SHP77 (cell line): ENCODE data around the gene REX1BD.
"Not testable (repeated sequence)": the region's sequence is repeated elsewhere in the genome, so short reads cannot be mapped to it uniquely, and the experiment has no call there.

Experiments used
- DNase-seq, 2 experiments: peaks; one replicate each; lab custom pipeline; 2025; lab: John Stamatoyannopoulos, UW

The REX1BD gene

DNA sequence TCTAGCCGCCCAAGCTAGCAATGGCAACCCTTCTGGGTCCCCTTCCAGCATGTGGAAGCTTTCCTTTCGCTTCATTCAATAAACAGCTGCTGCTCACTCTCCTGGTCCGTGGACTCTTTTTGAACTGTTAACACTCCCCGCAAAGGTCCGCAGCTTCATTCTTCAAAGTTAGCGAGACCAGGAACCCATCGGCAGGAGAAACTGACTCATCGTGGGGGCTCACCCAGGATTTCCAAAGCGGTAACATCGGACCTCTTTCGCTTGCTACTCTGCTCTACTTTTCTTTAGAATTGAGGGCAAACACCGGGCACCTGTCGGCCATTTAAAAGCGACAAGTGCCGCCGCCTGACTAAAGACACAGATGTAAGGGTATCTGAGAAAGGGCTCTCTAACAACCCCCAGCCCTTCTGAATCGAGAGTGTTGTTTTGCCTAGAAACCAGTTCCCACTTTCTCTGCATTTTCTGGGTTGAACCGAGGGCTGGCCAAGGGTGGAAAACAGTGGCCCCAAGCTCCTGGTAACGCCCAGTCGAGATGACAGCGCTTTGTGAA is 11.2 kb upstream of the REX1BD start:
- DNase-seq = no peak

DNA sequence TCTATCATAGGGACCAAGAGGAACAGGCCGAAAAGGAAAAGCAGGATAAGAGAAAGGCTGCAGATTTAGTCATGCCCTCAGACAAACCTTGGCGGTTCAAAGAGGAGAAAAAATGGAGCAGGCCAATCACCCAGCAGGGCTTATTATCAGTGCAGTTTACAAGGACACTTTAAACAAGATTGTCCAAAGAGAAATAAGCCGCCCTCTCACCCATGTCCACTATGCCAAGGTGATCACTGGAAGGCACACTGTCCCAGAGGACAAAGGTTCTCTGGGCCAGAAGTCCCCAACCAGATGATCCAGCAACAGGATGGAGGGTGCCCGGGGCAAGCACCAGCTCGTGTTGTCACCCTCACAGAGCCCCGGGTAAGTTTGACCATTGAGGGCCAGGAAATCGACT is 8.3 kb upstream of the REX1BD start:
- DNase-seq = no peak

DNA sequence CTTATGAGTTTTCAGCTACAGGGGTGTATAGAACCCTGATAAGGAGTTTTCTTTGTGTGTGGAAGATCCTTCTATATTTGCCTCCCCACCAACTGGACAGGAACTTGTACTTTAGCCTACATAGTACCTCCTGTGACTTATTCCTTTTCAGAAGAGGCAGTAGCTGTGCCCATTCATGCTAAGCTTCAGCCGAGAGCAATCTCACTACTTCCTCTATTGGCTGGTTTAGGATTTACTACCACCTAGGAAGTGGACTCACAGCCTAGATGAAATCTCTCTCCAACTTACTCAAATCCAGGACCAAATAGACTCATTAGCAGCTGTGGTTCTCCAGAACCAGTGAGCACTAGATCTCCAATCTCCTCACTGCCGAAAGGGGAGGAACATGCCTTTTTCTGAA is 2.3 kb upstream of the REX1BD start:
- no peak for DNase-seq

DNA sequence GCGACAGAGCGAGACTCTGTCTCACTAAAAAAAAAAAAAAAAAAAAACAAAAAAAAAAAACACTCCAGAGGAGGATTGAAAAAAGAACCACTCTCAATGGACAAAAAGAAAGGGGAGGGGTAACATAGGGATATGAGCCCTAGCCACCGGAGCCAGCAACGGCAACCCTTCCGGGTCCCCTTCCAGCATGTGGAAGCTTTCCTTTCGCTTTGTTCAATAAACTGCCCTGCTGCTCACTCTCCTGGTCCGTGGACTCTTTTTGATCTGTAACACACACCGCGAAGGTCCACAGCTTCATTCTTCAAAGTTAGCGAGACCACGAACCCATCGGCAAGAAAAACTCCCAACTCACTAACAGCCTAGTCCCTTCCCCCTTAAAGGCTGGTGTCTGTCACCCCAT is 1.0 kb upstream of the REX1BD start:
- DNase-seq = no peak

DNA sequence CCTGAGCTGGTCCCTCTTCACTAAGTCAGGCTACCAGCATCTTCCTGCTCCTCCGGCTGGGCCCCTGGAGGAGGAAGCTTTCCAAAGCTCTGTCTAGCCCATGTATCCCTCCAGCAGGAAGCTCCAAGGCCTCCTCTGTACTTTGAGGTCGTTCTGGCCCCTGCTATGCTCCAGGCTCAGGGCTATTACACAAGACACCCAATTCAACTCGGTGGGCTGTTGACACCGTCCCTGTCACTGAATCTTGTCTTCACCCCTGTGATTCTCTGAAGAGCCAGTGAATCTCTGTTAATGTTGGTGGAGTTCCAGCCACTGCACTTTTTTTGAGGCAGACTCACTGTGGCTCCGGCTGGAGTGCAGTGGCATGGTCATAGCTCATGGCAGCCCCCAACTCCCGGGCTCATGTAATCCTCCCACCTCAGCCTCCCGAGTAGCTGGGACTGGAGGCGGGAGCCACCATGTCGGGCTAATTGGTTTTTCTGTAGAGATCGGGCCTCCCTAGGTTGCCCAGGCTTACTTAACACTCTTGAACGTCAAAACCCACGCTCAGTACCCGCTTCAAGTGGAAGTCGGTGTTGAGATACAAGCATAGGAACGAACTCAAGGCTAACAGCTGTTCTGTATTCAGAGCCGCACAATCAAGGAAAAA is 512 bp upstream of the REX1BD start:
- DNase-seq = no peak

DNA sequence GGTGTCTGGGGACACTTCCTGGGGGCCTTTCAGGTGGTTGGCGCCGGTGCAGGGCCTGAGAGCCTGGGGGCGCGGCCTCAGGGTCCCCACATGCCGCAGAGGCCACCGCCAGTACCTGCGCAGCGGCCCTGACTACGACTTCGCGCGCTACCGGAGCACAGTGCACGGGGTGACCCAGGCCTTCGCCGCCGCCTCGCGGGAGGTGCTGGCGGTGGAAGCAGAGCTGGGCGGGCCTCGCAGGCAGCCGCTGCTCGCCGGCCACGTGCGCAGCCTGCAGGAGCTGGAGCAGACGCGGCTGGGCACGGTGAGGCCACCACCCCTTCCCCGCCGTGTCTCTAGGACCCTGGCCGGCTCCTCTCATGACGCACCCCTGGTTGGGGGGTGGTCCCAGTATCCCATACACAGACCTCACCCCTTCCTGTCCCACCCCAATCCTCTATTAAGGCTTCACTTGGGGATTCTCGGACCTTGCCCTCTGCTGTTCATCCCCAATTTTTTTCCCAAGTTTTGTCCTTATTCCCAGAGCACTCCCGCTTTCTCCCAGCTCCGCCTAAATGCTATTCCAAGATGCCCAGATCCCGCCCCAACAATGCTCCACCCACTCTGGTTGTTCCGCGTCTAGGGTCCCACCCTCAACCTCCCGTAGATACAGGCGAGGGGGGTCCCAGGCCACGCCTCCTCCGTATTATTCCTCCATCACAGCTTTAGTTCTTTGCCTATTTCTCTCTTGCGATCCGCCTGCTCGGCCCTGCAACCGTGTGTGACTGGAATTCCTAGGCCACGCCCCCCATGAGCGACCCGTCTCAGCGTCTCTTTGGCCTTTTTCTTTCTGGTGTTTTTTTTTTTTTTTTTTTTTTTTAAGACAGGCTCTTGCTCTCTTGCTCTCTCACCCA is 1.0 kb downstream of the REX1BD start:
- peak; percentile 90 to 91 for DNase-seq

DNA sequence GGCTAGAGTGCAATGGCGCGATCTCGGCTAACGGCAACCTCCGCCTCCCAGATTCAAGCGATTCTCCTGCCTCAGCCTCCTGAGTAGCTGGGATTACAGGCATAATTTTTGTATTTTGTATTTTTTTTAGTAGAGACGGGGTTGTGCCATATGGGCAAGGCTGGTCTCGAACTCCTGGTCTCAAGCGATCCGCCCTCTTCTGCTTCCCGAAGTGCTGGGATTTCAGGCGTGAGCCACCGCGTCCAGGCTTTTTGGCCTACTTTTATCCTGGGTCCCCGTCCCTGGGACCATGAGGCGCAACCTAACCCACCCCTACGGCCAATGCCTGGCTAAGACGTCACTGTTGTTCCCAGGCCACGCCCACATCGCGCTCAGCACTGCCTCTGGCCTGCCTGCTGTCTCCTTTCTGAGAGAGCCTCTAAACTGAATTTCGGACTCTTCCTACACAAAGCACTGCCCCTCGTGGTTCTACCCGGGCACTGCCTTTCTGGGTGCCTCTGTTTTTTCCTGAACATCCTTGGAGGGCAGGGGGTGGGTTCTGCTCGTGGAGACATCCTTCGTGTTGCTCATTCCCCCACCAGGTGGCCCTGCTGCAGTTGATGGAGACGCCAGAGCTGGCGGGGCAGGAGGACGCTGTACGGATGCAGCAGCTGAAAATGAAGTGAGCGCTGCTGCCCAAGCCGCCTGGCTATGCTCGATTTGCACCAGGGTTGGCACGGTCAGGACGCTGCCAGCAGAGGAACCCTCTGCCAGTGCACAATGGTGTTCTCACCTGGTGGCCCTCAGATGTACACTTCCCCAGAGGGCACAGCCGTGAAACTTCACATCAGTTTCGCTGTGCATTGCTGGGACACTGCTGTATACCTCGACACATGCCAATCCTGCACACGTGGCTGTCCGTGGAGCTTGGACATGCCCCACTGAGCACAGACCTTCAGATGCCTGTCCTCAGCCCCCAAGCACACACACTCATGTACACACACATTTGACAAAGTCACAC is 2.0 kb downstream of the REX1BD start:
- peak; percentile 99 for DNase-seq

DNA sequence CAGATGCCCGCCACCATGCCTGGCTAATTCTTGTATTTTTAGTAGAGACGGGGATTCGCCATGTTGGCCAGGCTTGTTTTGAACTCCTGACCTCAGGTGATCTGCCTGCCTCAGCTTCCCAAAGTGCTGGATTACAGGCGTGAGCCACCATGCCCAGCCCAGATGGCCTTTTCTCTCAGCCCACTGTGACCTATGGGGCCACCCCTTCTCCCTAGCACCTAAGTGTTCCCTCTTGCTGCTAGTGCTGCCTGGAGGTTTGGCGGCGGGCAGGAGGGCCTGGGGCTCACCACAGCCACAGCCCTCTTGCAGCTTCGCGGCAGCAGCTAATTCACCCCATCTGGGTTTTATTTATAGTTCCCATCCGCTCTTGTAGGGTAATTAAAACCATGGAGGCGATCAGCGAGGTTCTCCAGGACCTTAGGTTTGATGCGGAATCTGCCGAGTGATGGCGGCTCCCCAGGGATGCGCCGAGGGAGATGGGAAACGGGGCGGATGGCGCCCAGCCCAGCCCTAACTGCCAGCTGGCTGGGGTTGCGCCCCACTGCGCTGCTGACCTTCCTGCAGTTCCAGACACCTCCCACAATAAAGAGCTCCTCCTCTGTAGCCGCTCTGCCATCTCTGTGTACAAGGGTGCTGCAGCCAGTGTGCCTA is 3.3 kb downstream of the REX1BD start:
- no peak for DNase-seq

DNA sequence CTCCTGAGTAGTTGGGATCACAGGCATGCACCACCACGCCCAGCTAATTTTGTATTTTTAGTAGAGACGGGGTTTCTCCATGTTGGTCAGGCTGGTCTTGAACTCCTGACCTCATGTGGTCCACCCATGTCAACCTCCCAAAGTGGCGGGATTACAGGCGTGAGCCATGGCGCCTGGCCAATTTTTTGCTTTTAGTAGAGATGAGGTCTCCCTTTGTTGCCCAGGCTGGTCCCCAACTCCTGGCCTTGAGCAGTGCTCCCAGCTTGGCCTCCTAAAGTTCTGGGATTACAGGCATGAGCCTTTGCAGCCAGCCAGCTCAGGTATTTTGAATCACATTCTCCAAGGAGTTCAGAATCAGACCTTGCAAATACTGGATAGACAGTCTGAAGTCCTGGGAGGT is 4.1 kb downstream of the REX1BD start:
- DNase-seq = not testable (repeated sequence)

DNA sequence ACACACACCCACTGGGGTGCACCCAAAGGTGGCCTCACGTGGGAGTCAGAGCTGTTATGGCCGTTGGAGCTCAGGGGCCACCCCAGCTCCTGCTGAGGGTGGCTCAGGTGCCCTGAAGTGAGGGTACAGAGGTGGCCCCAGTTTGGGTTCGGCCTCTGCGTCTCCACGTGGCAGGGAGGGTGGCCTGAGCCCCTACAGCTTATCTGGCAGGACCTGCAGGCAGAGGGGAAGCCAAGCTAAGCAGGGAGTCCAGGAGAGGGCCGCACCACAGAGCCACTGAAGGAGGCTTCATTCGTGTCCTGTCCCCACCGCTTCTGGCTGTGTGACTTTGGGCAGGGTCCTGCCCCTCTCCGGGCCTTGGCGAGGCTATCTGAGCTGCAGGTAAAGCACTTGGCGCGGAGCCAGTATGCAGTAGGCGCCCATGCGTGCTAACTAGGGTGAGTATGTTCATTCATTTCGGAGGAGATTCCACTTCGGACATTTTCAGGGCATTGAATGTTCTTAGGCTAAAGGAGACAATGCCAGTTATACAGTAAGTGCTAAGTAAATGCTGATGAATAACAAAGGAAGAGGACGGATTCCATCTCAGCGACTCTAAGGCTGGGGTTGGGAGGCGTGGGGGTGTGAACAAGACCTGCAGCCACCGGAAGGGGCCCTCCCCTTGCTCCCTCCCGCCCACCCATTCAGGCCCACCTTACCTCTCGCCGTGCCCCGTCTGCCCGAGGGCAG is 4.9 kb downstream of the REX1BD start:
- DNase-seq = no peak

DNA sequence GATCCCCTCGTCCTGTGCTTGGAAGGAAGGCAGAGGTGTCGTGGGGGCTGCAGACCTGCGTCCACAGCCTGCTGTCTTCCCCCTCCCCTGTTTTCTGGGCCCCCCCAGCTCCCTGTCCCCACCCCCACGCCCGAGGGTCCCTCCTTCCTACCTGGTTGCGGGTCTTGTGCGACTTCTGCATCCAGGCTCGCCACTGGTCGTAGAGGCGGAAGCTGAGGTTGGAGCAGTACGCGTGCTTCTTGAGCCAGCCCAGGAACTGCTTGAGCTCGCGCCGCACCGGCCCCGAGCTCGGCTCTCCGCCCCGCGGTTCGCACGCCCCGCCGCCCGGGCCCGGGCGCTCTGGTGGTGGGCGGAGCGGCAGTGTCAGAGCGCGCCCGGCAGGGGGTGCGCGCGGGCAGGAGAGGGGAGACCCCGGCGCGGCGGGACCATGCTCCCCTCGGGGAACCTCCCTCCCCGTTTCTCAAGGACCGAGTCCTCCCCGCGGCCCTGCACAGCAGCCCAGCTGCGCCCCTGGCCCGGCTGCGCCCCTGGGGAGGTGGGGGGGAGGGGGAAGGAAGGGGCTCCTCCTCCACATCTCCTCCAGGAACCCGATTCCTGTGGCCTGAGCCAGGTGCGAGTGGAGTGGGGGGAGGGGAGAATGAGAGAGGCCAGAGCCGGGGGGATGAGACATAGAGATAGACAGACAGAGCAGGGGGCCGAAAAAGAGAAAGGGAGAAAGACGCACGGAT is 5.7 kb downstream of the REX1BD start:
- DNase-seq = peak; percentile 65 to 67

DNA sequence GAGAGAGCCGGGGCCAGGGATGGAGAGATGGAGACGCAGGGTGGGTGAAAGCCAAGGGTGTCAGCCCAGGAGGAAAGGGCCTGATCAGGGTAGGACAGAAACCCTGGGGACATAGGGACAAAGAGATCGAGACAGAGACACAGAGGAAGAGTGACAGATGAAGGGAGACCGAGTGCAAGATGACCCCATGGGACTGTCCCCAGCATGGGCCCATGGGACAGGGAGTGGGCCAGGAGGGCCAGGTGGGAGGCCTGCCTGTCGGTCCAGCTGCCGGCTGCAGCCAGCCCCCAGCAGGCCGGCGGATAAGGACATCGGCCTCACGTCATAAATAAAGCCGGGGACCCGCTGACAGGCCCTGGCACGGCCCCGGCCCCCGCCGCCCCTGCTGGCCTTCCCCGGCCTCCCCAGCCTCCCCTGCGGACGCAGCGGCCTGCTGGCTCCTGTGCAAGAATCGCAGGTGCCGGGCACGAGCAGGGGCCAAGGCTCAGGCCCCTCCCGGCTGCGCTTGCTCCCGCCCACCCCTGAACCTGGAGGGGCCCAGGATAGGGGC is 6.3 kb downstream of the REX1BD start:
- peak; percentile 37 to 58 for DNase-seq

DNA sequence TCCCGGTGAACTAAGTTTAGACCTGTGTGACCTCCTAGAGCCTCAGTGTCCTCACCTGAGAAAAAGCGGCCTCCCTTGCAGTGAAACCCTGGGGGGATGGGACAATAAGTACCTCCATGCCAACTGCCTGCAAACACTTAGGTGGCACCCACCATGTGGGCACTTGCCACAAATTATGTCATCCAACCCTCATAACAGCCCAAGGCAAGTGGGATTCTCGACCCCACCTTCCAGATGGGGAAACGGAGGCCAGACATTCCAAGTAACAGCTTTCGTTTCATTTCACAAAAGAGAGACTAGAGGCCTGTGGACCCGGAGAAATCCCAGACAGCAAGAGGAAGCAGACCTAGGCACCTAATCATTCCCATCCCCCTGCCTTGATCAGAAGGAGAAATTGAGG is 6.9 kb downstream of the REX1BD start:
- no peak for DNase-seq

DNA sequence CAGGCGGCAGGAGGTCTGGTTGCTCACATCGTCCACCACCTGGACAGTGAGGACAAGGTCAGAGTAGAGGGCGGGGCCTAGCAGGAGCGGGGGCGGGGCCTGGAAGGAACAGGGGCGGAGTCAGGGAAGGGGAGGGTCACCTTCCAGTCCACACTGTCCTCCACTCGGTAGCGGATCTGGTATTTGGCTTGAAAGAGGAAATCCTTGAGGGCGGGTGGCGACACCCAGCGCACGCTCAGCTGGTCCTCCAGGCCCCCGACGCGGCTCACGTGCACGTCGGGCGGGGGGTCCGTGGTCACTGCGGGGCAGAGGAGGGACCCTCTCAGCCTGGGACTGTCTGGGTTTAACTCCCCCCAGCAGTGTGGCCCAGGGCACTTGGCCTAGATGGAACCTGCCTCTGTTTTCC is 8.2 kb downstream of the REX1BD start:
- peak; percentile 84 to 85 for DNase-seq

DNA sequence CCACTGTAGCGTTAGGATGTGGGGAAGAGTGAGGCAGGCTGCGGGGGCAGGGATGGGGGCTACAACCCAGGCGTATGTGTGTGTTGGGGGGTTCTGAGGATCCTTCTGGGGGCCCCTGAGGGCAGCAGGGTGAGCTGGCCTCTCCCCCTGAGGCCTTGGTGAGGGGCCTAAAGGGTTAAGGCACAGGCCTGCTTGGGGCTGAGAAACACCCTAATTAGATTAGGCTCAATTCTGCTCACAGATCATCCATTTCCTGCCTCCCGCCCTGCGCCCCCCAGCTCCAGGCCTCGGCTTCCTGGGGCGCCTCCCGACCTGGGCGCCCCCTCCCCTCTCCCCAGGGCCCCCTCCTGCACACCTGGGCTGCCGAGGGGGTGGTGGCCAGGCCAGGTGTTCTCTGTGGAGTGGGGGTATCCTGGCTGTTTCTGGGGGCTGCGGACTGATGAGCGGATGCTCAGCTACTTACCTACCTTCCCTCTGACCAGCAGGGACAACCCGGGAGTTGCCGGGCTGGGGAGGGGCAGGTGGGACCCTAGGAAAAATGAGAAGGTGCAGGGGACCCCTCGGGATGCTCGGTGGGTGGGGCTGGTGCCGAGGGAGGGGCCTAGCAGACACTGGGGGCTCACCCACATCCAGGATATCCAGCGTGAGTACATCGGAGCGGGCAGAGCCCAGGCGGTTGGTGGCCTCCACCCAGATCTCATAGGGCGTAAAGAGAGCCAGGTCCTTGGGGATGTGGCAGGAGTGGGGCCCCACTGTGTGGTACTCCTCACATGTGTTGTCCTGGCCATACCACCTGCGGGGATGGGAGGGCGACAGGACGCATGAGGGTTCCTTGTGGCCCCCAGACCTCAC is 9.4 kb downstream of the REX1BD start:
- no peak for DNase-seq

DNA sequence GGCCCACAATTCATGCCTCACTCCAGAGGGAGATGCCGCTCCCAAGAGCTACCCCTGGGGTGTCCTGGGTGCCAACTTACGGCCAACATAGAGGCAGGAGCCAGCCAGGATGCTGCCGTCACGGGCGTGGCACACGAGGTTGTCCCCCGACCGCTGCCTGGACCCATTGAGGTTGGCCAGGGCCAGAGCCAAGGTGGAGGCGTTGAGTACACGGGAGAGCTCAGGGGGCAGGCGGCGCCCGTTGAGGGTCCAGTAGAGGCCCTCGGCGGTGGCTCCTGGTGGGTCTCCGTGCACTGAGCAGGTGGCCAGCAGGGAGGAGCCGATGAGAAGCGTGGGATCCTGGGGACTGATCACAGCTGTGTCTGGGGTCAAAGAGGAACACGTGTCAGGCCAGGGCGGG is 10.9 kb downstream of the REX1BD start:
- DNase-seq = no peak

DNA sequence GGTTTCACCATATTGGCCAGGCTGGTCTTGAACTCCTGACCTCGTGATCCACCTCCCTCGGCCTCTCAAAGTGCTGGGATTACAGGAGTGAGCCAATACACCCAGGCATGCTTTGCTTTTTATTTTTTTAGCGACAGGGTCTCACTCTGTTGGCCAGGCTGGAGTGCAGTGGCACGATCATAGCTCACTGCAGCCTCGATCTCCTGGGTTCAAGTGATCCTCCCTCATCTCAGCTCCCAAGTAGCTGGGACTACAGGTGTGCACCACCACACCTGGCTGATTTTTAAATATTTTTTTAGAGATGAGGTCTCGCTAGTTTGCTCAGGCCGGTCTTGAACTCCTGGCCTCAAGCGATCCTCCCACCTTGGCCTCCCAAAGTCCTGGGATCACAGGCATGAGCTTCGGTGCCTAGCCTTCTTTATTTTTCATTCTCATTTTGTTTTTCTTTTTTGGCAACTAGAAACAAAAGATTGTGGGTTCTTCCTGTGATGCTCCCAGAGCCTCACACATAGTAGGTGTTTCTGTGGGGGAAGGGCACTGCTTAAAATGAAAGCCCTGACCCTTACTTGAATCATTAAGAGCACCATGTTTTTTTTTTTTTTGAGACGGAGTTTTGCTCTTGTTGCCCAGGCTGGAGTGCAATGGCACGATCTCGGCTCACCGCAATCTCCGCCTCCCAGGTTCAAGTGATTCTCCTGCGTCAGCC is 12.2 kb downstream of the REX1BD start:
- DNase-seq = not testable (repeated sequence)

DNA sequence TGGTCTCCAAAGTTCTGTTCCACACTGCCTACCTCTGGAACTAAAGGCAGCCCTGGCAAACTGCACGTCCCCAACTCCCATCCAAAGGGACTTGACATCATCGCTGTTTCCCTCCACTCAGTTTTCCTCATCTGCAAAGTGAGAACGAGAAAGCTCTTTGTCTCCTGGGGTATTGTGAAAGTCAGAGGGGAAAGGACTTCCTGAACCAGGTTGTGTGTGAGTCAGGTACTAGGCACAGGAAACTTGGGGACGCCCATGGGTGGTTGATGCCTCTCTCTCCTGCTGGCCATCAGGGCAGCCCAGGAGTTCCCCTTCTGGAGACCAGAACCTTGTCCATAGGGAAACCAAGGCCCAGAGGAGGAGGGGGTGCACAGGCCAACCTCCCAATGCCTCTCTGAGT is 13.3 kb downstream of the REX1BD start:
- no peak for DNase-seq
